NCI-H2171 (cell line): ENCODE data around the gene RNF113B.

Source experiments
- DNase-seq: peaks from one replicate; lab custom pipeline; 2025; lab: John Stamatoyannopoulos, UW

RNF113B gene

GRCh38 chr13:98174307-98174706 is 2.8 kb downstream of the RNF113B start:
- DNase-seq = no peak

- DNase-seq = no peak
Observed at GRCh38 chr13:98173431-98174152, 3.5 kb downstream of the RNF113B start.

DNA sequence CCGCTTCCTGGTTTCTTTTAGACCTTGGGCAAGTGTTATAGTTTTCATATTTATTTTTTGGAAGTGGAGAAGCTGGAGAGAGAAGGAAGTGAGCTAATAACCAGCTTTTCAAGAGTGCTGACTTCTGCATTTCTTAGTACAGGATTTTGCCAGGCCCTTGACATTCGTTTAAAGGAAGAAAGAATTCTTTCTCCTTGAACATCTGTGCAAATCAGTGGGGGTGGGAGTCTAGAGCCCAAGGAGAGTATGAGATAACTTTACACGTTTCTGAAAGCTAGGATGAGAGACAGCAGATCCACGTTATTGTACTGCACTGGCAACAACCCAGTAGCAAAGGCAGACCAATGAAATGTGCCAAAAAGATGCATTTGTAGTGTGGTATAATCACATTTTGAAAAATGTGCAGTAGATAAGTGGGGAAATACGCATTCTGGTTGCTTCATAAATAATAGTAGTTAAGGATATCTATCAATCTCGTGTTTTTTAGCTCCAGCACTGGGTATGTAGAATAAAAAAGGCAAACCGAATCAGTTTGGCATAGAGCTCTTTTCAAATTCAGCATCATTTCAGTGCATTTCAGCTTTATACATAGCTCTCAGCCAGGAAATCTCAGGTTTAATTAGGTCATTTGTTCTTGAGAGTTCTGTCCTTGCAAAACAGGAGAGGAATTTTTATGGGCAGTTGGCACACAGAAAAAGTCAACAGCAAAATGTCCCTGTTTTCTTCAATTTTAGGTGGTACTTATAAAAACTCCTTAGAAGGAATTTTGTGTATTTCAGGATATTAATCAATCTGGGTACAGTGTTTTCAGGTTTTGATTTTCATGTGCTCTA is 4.3 kb downstream of the RNF113B start:
- DNase-seq = no peak

GRCh38 chr13:98171900-98172589 is 5.0 kb downstream of the RNF113B start:
- DNase-seq = no peak

DNA sequence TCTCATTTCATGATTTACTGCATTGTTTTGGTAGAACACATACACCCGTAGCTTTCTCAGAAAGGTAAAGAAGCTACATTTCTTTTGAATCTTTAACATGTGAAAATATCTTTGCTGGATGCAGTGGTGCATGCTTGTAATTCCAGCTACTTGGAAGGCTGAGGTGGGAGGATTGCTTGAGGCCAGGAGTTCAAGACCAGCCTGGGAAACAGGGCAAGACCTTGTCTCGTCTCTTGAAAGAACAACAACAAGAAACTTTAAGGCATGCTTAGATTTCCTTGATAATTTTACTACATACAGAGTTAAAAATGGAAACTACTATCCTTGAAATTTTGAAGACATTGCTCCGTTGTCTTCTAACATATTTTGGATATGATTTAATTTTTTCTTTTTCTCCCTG is 7.7 kb downstream of the RNF113B start:
- DNase-seq = no peak

- no peak for DNase-seq
Observed at GRCh38 chr13:98162935-98163334, 14.1 kb downstream of the RNF113B start.

DNA sequence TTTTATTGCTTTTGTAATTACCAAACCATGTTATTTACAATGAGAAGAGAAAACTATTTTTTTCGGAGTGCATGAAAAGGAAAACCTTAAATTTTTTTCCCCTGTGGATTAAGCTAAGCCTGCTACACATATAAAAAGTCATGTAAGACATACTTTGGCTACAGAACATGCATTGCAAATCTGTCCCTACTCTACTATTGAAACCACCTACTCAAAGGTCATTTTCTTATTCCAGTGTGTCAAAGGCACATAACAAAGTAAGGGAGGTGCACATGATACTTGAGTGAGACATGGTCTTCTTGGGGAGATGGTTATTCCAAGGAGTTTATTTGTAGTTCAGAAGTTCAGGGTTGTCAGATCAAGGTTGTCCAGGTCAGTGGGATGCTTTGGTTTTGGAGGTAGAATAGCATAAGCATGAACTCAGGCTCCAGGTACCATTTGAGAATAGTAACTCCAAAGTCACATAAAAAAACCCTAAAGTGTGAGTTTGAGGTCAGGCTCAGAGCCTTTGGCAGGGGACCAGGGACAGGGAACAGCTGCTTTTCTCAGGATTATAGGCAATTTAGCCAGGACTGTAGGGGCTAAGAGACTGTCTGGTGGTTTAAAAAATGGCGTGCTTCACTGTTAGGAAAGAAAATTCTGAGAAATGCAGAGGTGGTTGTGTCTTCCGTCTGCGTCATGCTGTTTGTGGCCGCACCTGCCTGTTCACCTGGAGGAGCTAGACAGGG is 18.7 kb downstream of the RNF113B start:
- no peak for DNase-seq

- DNase-seq = no peak
Observed at GRCh38 chr13:98157609-98158008, 19.5 kb downstream of the RNF113B start.

DNA sequence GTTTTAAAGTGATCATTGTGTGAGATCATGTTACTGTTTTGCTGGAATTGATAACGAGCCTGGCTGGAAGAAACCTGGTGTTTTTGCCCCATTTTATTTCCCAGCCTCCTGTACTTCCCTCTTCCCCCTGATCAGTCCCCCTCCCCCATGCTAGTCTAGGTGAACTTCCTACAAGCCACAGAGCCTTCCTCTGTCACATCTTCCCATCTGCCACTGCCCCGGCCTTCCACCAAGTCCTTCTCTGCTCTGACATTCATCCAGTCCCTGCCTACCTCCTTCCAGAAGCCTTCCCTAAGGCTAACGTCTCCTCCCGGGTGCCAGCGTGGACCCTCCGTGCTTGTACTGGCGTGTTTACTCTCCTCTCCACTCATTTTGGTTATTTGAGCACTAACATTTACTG is 19.9 kb downstream of the RNF113B start:
- DNase-seq = no peak

DNA sequence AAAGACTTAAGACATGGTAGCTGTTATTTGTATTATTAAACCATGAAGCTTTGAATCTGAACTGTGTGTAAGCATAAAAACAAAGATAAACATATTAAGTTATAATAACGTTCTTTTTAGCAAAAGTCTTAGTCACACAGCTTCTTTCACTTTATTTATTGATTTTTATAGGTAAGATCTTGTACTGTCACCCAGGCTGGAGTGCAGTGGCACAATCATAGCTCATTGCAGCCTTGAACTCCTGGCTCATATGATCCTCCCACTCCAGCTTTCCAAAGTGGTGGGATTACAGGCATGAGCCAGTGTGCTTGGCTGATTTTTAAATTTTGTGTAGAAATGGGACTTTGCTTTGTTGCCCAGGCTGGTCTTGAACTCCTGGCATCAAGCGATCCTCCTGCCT is 20.8 kb downstream of the RNF113B start:
- no peak for DNase-seq

DNA sequence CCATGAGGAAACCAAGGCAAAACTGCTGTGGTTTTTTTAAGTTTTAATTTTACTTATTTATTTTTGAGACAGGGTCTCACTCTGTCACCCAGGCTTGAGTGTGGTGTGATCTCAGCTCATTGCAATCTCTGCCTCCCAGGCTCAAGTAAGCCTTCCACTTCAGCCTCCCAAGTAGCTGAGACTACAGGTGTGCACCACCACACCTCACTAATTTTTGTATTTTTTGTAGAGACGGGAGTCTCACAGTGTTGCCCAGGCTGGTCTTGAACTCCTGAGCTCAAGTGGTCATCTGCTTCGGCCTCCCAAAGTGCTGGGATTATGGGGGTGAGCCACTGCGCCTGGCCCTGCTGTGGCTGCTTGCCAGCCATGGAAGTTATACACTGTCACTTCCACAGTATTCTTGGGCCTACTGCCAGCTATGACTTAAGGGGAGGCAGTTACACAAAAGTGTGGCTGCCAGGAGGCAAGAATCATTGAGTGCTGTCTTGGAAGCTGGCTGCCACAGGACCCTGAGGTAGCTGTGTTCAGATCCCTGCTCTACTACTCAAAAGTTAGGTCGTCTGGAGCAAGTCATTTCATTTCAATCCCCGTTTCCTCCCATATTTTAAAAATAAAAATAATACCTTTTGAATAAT is 21.5 kb downstream of the RNF113B start:
- no peak for DNase-seq

GRCh38 chr13:98150832-98151479 is 26.1 kb downstream of the RNF113B start:
- no peak for DNase-seq

GRCh38 chr13:98147521-98147920 is 29.5 kb downstream of the RNF113B start:
- no peak for DNase-seq

- DNase-seq = no peak
Observed at GRCh38 chr13:98144801-98145350, 32.2 kb downstream of the RNF113B start.

DNA sequence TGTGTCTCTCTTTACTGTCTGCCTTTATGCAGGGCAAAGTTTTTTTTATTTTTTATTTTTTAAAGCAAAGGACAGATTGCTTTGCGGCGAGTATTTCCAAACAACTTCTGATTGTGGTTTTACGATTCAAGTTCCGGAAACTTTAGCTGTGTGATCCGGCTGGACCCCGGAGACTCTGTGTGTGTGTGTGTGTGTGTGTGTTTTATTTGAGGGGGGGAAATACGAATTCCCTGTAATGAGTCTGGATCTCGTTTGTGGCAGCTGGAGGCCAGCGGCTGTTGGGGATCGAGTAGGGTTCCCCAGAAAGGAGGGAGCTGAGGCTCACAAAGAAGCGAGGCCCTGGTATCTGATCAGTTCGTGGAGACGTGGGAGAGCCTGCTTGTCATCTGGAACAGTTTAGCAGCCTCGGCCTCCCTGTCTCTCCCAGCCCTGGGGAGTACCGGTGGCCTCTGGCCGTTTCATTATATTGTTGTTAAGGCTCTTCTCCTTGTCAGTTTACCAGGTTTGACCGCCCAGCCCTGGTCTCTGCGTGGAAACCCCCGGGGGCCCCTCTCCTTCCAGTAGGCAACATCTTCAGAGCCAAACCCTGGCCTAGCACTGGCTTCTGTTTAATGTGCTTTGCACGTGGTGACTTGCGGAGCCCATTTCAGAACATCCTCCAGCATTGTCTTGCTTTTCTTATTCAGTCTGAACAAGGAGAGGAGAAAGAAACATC is 32.9 kb downstream of the RNF113B start:
- DNase-seq = no peak

DNA sequence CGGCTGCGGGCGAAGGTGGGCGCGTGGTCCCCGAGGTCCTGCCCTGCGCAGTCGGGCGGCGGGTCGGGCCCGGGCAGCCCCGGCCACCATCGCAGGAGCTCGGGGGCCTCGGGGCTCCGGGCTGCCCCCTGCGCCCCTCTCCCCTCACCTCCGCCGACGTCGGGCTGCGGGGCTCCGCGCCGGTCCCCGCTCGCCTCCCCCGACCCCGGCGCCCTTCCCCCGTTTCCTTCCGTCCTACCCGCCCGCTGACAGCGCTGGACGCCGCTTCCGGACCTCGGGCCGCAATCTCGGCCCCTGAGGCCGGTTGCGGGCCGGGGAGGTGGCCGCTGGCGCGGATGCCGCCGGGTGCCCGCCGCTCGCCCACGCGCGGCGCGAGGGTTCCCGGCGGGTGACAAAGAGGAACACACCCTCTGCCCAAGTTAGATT is 33.5 kb downstream of the RNF113B start:
- DNase-seq = no peak

DNA sequence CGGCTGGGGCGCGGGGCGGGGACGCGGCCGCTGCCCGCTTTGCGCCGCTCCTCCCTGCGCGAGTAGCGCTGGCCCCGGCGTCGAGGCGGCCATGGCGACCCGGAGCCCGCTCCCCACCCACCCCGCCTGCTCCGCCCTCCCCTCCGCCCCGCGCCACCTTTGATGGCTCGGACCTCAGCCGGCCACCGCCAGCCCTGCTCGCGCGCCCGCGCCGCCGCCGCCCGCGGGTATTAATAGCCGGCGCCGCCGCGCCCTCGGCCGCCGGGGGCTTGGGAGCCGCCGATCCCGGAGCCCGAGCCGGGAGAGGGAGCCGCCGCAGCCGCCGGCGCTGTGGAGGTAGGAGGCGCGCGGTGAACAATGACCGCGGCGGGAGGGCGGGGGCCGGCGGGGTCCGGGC is 33.9 kb downstream of the RNF113B start:
- DNase-seq = peak; percentile 63

- peak; percentile 82 for DNase-seq
Observed at GRCh38 chr13:98142380-98143156, 34.5 kb downstream of the RNF113B start, which contains the start of gene FARP1. Gene FARP1 (plus strand): TSS chr13:98143094. CDS start chr13:98213243, 70,149 bp downstream.
